Kasumi-1 (cell line): ENCODE data around the gene COL18A1.

ENCODE experiments used
- DNase-seq, 2 experiments: peaks; one replicate each; lab custom pipeline; 2025; lab: John Stamatoyannopoulos, UW

Gene COL18A1

DNA sequence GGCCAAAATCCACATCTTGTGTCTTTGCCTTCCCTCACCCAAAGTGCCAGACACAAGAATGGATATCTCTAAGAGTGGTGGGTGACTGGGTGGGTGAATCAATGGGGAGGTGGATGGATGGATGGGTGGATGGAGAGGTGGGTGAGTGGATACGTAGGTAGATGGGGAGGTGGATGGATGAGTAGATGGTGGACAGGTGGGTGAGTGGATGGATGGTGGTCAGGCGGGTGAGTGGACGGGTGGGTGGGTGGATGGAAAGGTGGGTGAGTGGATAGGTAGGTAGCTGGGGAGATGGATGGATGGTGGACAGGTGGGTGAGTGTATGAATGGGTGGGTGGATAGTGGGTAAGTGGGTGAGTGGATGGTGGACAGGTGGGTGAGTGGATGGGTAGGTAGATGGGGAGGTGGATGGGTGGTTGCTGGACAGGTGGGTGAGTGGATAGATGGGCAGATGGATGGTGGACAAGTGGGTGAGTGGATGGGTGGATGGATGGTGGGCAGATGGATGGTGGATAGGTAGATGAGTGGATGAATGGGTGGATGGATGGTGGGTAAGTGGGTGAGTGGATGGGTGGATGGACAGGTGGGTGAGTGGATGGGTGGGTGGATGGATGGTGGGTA lies 103.0 kb downstream of the COL18A1 start:
- DNase-seq, result no peak

DNA sequence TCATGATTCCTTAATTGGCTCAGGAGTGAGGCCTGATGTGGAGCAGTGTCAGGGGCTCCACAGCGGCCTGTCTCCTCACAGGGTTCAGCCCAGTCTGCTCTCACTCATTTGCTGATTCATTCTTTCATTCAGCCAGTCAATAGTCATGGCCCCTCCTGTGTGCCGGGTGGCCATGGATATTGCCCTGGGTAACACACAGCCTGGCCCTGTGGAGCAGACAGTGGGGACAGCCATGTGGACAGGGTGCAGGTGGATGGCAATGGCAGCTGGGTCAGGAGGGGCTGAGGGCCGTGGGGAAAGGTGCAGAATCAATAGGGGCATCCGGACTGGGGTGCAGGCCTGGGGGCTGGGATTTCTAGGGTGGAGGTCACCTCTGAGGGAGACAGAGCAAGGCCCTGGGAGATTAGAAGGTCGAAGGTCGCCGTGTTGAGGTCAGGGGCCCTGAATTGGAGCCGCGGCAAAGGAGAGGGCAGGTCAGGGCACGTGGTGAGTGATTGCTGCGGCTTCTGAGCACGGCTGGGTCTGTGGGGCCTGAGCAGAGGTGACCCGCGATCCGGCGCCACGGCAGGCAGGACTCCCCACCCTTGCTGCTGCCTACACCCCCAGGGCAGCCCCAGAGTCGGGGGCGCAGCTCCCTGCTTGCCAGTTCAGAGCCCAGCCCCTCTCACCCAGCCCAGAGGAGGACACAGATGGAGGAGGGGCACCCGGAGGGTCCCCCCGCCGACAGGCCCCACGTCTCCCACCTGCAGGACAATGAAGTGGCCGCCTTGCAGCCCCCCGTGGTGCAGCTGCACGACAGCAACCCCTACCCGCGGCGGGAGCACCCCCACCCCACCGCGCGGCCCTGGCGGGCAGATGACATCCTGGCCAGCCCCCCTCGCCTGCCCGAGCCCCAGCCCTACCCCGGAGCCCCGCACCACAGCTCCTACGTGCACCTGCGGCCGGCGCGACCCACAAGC lies 103.9 kb downstream of the COL18A1 start:
- no peak for DNase-seq

DNA sequence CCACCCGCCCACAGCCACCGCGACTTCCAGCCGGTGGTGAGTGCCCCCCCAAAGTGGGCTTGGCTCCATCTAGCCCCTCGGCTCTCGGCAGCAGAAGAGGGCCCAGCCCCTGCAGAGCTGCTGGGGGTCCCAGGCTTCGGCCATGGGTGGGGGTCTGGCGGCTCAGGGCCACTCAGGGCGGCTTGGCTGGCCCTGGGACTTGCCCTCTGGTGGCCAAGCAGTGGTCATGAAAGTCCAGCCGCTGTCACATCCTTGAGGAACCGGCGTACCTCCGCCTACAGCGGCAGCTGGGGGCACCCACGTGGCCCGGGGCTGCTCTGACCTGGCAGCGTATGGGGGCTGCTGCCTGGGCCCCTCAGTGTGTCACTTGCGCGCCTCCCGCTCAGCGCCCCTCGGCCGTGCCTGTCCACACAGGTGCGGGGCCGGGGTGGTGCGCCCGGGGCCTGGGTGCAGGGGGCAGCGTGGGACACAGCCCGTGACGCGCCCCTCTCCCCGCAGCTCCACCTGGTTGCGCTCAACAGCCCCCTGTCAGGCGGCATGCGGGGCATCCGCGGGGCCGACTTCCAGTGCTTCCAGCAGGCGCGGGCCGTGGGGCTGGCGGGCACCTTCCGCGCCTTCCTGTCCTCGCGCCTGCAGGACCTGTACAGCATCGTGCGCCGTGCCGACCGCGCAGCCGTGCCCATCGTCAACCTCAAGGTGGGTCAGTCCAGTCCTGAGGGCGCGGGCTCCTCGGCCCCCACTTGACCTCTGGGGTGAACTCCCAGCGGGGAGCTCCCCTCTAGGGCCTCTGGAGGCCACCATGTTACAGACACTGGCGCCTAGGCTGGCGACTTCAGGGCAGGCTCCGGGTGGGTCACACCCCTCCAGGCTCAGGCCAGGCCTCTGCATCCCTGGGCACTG lies 104.9 kb downstream of the COL18A1 start:
- no peak for DNase-seq

DNA sequence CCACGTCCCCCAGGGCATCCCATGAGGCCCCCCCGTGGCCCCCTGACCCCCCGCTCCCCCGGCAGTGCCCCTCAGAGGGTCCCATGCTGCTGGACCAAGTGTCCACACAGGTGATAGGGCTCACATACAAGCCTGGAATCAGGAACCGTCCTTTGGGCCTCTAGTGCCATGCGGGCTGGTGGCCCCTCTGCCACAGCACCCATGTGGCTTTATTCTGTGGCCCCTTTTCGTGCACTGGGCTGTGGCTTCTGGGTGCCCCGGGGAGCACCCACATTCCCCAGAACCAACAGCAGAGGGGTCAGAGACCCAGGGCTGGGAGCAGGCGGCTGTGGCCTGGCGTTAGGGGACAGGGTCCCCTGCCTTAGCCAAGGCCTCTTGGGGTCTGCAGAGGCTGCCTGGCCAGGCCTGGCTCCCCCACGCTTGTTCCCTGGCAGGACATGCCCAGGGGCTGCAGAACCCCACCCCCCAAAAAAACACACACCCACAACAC lies 105.5 kb downstream of the COL18A1 start:
- DNase-seq, result no peak

DNA sequence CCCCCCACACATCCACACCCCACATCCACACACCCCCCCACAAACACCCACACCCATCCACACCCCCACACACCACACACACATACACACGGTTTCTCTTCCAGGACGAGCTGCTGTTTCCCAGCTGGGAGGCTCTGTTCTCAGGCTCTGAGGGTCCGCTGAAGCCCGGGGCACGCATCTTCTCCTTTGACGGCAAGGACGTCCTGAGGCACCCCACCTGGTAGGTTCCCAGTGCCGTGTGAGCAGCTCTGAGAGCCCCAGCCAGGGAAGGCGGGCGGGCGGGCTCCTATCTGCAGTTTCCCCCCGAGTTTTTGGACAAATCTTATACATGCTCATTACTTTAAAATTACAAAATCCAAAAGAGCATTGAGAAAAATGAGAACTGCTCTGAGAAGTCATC lies 106.0 kb downstream of the COL18A1 start:
- no peak for DNase-seq

DNA sequence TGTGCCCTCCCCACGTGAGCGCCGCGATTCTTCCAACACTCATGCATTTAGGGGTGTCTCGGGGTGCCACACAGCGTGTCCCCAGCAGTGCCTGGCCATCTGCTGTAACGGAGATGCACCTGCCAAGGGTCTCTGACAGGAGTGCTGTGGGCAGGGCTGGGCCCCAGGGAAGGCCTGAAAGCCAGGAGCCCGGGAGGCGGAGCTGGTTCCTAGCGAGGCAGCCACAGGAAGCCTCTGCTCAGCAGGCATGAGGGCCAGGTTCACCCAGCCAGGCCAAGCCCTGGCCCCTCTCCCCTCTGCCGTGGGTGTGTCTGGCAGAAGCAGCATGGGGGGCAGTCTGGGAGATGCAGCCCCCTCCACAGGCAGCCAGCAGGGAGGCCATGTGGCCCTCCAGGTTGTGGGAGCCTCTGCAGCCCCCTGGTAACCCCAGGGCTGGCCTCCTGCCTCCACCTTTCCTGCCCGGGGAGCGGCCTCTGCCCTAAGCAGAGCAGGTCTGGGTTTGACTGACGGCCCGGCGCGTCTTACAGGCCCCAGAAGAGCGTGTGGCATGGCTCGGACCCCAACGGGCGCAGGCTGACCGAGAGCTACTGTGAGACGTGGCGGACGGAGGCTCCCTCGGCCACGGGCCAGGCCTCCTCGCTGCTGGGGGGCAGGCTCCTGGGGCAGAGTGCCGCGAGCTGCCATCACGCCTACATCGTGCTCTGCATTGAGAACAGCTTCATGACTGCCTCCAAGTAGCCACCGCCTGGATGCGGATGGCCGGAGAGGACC lies 106.9 kb downstream of the COL18A1 start:
- DNase-seq, result no peak

DNA sequence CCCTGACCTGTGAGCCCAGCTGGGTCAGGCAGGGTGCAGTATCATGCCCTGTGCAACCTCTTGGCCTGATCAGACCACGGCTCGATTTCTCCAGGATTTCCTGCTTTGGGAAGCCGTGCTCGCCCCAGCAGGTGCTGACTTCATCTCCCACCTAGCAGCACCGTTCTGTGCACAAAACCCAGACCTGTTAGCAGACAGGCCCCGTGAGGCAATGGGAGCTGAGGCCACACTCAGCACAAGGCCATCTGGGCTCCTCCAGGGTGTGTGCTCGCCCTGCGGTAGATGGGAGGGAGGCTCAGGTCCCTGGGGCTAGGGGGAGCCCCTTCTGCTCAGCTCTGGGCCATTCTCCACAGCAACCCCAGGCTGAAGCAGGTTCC lies 107.6 kb downstream of the COL18A1 start:
- DNase-seq, result no peak

DNA sequence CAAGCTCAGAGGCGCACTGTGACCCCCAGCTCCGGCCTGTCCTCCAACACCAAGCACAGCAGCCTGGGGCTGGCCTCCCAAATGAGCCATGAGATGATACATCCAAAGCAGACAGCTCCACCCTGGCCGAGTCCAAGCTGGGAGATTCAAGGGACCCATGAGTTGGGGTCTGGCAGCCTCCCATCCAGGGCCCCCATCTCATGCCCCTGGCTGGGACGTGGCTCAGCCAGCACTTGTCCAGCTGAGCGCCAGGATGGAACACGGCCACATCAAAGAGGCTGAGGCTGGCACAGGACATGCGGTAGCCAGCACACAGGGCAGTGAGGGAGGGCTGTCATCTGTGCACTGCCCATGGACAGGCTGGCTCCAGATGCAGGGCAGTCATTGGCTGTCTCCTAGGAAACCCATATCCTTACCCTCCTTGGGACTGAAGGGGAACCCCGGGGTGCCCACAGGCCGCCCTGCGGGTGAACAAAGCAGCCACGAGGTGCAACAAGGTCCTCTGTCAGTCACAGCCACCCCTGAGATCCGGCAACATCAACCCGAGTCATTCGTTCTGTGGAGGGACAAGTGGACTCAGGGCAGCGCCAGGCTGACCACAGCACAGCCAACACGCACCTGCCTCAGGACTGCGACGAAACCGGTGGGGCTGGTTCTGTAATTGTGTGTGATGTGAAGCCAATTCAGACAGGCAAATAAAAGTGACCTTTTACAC lies 108.2 kb downstream of the COL18A1 start:
- no peak for DNase-seq

DNA sequence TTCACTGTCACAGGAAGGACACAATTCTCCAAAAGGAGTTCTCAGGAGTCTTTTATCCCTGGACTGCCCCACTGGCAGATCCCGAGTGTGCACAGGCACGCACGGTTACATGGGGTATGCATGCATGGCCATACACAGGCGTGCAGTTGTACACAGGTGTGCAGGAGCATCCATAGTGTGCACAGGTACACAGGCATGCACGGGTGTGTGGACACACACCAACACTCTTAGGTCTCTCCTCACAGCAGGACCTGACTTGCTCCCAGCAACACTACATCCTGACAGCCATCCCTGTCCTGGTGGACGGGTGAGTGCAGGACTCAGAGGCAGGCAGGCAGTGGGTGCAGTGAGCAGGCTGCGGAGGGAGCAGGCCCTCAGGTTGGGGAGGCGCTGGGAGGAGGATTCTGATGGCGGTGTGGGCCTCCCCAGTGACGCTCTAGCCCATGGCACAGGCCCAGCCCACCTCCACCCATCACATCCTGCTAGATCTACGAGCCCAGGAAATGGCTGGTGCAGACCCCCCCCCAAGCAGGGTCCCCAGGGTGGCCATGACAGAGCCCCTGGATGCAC lies 108.9 kb downstream of the COL18A1 start:
- DNase-seq, result no peak

DNA sequence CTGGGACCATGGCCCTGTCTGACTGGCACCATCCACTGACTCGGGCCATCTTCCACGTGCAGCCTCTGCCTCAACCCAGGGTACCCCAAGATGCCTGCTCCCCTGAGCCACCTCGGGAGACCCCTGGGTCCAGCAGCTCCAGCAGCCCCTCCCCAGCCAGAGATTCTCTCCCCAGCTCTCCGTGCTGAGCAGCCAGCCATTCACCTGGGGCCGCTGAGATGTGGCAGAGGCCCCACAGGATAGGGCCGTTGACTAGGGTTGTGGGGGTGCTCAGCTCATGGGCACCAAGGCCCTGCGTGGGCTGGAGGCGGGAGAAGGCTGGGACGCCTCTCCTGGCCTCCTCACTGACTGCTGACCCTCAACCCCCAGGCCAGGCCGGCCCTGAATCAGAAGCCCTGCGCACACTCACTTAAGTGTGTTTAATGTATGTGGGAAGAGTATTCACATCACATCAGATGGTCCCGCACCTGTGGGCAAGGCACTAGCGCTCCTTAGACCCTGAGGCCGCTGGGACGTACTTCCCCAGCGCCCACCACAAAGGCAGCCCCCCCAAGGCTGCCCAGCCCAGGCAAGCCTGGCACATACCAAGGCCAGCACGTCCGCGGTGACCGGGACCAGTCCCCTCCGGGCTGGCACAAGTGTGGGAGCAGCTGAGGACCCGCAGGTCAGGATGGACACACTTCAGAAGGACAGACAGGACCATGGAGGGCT lies 109.5 kb downstream of the COL18A1 start:
- no peak for DNase-seq

DNA sequence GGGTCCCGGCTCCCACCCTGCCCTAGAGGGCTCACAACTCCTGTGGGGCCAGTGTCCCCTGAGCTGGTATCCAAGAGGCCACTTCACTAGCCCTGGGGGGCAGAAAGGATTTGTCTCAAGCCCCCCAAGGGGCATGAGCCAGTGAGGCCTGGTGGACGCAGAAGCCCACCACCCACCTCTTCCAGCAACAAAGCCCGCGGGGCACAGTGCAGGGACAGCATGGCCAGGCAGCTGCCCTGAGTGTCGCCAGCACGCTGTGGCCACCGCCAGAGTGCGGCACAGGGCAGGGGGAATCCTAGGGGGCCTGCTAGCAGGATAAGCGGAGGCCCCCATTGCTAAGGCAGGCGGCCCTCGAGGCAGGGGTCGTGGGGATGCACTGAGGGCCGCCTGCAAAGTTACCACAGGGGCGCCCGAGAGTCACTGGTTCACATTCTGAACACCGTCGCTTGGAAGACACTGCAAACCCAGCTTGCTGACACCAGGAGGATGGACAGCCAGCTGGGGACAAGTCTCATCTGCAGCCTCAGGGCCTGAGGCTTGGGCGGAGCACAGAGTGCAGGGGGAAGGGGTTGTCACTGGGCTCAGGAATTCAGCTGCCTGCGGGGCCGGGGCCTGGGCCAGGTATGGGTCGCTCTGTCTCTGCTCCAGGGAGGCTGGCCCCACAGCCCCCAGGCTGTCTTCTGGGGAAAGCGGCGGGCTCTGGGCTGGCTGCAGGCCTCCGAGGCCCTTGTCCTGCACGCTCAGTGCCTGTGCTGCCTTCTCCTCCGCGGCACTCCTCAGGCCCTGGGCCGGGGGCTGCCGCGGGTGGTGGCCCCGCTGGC lies 110.5 kb downstream of the COL18A1 start:
- no peak for DNase-seq

DNA sequence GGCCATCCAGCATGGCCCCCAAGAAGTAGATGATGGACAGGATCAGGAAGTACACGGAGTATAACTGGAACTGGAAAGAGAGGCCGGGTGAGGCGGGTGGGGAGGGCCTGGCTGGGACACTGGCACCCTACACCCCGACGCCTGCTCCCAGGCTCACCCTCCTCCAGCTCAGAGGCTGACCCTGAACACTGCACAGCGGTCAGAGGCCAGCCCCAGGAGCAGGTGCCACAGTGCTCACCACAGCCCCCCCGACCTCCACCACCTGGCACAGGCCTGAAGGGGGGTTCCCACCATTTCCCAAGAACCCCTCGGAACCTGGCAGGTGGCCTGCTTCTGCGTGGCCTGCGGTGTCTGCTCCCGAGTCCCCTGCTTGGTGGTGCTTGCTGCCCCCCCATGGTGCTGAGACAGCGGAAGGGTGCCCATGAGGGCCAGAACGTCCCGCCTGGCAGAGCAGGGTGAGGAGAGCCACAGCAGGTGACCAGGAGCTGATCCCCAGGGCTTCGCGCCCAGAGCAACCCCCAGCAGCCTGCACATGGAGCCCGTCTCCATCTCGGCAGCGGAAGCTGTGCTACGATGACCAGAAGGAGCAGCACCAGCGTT lies 111.2 kb downstream of the COL18A1 start:
- DNase-seq, result no peak

DNA sequence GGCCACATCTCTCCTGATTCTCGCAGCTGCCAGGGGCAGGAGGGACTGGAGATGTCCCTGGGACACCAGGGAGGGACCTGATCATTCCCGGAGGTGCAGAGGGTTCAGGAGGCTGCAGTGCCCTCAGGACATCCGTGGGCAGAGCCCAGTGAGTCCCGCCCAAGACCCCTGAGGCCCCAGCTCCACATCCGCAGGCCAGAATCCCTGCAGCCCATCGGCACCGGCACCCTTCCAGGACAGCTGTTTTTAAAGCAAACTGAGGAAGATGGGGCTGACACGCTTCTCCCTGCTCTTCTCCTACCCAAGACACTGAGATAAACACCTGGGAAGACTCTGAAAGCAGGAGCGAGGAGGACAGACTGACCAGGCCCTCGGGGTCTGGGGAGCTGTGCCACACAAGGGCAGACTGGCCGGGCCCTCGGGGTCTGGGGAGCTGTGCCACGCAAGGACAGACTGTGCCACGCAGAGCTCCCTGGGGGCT lies 111.7 kb downstream of the COL18A1 start:
- DNase-seq, result no peak

DNA sequence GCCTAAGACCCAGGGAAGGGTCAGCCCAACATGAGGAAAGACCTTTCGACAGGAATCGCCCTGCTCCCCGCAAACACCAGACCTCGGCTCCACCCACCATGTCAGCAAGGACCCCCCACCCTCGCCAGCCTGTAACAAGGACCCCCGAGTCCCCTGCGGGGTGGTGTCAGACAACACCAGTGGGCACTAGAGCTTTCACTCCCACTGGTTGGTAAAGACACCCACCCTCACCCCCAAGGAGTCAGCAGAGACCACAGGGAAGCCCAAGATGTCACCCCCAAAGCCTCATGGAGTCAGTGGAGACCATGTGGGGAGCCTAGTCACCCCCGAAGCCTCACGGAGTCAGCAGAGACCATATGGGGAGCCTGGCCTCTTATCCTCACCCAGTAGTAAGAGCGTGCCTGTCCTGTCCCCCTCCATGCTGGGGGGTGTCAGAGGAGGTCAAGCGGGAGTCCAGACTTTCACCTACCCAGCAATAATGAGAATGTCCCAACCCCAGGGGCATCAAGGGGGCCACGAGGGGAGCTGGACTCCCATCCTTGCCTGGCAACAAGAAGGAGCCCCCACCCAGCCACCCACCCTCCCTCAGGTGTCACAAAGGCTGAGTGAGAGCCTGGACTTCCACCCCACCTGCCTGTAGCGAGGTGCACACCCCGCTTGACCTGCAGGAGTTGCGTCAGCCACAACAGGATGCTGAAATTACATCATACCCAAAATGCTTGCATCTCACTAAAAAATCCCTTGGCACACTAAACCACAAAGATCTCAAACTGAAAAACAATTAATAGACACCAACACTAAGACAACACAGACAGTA lies 112.5 kb downstream of the COL18A1 start:
- no peak for DNase-seq

DNA sequence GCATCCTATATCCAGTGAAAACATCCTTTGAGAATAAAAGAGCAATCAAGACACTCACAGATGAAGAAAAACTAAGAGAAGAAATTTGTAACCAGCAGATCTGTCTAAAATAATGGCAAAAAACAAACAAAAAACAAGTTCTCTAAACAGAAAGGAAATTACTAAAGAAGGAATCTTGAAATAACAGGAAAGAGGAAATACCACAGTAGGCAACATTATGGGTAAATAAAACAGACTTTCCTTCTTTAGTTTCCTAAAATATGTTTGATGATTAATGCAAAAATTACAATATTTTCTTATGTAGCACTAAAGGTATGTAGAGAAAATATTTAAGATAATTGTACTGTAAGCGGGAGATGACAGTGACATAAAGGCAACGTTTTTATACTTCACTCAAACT lies 113.8 kb downstream of the COL18A1 start:
- no peak for DNase-seq

DNA sequence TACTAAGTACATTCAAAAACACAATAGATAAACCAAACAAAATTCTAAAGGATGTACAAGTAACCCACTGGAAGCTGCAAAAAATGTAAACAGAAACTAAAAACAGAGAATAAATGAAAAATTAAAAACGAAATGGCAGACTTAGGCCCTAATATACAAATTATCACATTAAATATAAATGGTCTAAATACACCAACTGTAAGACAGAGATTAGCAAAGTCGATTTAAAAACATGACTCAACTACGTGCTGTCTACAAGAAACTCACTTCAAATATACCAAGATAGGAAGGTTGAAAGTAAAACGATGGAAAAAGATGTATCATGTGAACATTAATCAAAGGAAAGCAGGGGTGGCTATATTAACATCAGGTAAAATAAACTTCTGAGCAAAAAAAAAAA lies 114.2 kb downstream of the COL18A1 start:
- DNase-seq, result no peak

DNA sequence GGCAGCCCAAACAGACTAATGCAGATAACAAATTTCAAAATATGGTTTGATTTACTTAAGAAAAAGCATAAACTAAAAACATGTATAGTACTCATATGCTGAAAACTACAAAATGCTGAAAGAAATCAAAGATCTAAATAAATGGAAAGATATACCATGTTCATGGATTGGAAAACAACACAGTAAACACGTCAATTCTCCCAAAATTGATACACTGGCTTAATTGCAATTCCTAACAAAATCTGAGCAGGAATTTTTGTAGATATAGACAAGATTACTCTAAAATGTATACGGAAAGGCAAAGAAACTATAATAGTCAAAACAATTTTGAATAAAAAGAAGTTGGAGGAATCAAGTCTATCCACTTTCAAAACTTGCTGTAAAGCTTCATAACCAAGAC lies 116.3 kb downstream of the COL18A1 start:
- no peak for DNase-seq

DNA sequence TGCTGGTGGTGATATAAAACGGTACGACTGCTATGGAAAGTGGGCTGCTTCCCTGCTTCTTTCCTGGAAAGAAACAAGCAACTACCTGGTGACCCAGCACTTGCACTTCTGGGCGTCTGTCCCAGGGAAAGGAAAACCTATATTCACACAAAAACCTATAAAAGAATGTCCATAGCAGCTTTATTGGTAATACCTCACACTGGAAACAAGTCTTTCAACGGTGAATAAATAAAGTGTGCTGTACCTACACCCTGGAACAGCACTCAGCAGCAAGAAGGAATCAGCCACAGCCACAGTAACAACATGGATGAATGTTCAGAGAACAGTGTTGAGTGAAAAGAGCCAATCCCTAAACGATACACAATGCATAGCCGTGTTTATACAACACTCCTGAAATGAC lies 117.4 kb downstream of the COL18A1 start:
- no peak for DNase-seq
